Kidney epithelial cell (primary cell): ENCODE results near the gene PHLDA3. TPM values are rescaled to one million over a fixed set of nuclear protein-coding genes. Genes with fewer than 3 reads are reported as not detected.

ENCODE experiments used
- DNase-seq: peaks from one replicate; pipeline ENCODE4 v3.0.0-alpha.2; 2010; ENCODE audit warnings: low read depth
- H3K27me3 ChIP-seq: 2 replicates; pipeline ENCODE4 v1.6.0; 2011; ENCODE audit warnings: low read length; ENCODE audit not compliant: control insufficient read depth, insufficient read depth
- H3K36me3 ChIP-seq: 2 replicates; pipeline ENCODE4 v1.5.1; 2011; ENCODE audit warnings: low read length; ENCODE audit not compliant: control insufficient read depth, insufficient read depth
- H3K4me3 ChIP-seq: 2 replicates; pipeline ENCODE4 v1.5.1; 2011; ENCODE audit warnings: low read depth, mild to moderate bottlenecking, control low read depth, low read length
- total RNA-seq: library from RNA; depleted of rRNA; stranded (reverse); fragments of >200 nt; gene quantifications from 2 replicates; pipeline ENCODE4 v1.2.3, GENCODE V29; 2015
- TF ChIP-seq, protein P1 (sequence below): IDR thresholded peaks from 2 replicates; pipeline ENCODE4 v1.5.1; 2011; ENCODE audit warnings: mild to moderate bottlenecking, moderate library complexity, low read length, control low read depth, inconsistent platforms; ENCODE audit not compliant: insufficient read depth, poor library complexity, severe bottlenecking

PHLDA3 gene
- total RNA-seq, 1 donor from 2014 or later, result 130 TPM

DNA sequence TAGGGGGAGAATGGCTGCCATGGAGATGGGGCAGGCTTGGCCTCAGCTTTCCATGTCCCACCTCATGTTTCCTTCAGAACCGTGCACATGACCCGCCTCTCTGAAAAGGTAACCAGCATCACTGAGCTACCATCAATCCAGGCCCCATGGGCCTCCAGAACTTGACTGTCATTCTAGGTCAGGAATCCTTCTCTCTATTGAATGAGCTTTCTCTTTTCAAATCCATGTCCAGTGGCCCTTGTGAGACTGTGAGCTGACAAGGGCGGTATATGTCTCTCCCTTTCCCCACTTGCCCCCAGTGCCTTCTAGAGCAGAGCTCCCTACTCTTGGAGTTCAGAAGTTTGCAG is 33.5 kb upstream of the PHLDA3 start:
- TF ChIP-seq, protein P1, sequence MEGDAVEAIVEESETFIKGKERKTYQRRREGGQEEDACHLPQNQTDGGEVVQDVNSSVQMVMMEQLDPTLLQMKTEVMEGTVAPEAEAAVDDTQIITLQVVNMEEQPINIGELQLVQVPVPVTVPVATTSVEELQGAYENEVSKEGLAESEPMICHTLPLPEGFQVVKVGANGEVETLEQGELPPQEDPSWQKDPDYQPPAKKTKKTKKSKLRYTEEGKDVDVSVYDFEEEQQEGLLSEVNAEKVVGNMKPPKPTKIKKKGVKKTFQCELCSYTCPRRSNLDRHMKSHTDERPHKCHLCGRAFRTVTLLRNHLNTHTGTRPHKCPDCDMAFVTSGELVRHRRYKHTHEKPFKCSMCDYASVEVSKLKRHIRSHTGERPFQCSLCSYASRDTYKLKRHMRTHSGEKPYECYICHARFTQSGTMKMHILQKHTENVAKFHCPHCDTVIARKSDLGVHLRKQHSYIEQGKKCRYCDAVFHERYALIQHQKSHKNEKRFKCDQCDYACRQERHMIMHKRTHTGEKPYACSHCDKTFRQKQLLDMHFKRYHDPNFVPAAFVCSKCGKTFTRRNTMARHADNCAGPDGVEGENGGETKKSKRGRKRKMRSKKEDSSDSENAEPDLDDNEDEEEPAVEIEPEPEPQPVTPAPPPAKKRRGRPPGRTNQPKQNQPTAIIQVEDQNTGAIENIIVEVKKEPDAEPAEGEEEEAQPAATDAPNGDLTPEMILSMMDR, result no peak
- H3K27me3 ChIP-seq, result no peaks in the 10 kb centered on the region
- no peak for DNase-seq
- H3K4me3 ChIP-seq, result no peak overlapping the region
- H3K36me3 ChIP-seq, result no peaks in the 10 kb centered on the region

DNA sequence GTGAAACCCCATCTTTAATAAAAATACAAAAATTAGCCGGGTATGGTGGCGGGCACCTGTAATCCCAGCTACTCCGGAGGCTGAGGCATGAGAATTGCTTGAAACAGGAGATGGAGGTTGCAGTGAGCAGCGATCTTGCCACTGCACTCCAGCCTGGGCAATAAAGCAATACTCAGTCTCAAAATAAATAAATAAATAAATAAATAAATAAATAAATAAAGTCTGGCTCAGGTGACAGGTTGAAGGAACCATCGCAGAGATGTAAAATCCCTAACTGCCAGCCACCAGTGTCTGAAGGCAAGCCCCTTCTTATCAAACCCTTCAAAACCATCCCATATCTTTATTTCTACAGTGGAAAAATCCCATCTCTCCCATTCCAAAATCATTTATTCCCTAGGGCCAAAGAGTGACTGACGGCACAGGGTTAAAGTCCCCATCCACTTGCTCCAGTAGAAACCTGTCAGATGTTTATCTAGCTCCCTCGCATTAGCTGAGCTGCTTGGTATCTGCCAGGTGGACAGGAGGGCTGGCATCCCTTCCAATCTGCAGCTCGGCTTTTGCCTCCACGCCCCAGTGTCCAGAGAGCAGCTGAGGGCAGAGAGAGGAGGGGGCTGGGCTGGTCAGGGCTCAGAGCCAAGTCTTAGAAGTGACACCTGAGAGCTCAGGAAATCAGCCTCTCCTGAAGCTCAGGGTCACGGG is 33.0 kb upstream of the PHLDA3 start:
- no peaks in the 10 kb centered on the region for H3K36me3 ChIP-seq
- TF ChIP-seq, protein P1, result no peak
- no peak for DNase-seq

DNA sequence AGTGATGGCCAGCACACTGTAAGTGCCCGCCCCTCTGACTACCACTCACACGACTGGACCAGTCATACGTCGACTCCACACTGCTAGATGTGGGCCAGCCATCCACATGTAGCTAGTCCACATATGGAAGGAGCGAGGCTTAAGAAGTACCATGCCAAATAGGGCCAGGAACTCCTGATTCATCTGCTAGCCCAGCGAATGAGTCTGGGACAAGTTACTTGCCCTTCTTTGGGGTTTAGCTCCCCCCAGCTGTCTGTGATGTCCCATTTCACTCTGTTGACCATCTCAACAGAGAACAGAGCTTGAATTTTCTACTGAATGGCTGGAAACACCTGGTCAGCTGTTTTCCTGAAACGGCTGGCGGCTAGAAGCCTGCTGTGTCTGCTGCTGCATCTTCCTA is 32.2 kb upstream of the PHLDA3 start:
- Histone ChIP-seq H3K4me3 (no peak overlapping the region), H3K27me3 (no peaks in the 10 kb centered on the region), H3K36me3 (no peaks in the 10 kb centered on the region)
- TF ChIP-seq, protein P1, result no peak
- no peak for DNase-seq

More for the DNA sequence above, 33.0 kb upstream of the PHLDA3 start:
- Histone ChIP-seq H3K27me3 (no peaks in the 10 kb centered on the region), H3K4me3 (no peak overlapping the region)

DNA sequence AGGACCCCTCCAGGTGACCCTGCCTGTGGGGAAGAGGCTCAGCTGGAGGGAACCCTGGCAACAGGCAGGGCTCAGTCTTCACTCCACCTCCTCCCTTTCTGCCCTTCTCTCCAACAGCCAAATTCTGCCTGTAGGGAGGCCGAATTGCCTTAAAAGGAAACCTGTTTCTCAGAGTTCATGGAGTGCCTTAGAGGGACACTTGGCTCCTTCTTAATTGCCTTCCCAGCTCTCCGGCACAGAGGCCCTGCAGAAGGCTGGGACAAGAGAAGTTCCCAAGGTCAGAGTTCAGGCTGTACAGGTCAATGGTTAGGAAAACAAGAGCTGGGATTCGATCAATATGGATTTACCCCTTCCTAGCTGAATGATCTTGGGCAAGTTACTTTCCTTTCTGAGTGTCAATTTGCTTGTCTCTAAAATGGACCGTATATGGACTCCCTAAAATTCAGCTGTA is 31.7 kb upstream of the PHLDA3 start:
- peaks cover 1% of the 10 kb centered on the region for H3K36me3 ChIP-seq

DNA sequence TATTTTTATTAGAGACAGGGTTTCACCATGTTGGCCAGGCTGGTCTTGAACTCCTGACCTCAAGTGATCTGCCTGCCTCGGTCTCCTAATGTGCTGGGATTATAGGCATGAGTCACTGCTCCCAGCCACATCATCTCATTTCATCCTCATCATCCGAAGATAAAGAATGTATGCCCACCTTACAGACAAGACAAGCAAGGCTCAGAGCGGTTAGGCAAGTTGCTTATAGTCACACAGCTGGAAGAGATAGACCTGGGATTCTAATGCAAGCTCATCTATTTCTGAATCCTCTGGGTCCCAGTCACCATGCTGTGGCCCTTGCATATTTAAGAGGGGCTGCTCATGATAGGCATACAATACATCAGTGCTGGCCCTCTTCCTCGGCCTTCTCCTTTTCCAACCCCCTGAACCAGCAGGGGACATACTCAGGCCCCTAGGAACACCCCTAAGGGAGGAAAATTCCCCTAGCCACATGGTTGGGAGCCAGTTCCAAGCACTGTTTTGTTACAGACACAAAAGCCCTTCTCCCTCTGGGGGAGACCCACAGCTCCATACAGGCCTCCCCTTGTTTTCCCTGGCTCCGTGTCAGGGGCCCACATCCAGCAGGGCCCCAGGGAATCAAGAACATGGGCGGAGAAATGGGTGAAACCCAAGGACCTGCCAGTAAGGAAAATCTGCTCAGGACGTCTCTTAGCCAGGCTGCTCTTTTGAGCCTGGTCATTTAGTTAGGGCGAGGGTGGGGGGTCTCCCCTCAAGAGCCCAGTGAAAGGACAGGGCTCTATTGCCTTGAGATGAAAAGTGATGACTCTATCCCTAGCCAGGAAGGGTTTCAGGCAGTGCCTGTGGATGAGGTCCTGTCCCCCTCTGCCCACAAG is 31.0 kb upstream of the PHLDA3 start:
- TF ChIP-seq, protein P1, result no peak
- no peaks in the 10 kb centered on the region for H3K27me3 ChIP-seq
- no peak for DNase-seq
- H3K4me3 ChIP-seq, result no peak overlapping the region
- H3K36me3 ChIP-seq, result peaks cover 1% of the 10 kb centered on the region

More for the DNA sequence above, 31.7 kb upstream of the PHLDA3 start:
- TF ChIP-seq, protein P1, result no peak
- no peak for DNase-seq
- no peaks in the 10 kb centered on the region for H3K27me3 ChIP-seq
- no peak overlapping the region for H3K4me3 ChIP-seq
